Cardiac muscle cell (in vitro differentiated cells and primary cell): Measurements from ENCODE around the gene NPC1. TPM values are rescaled to one million over a fixed set of nuclear protein-coding genes. Genes with fewer than 3 reads are reported as not detected.
A peak's percentile ranks its signal among the peaks of the same experiment; 100 is the strongest.

Experiments used
- DNase-seq, 2 donors: peaks; one replicate each; pipeline versions ENCODE4 v3.0.0 to v3.0.0-alpha.2; 2010 to 2017; ENCODE audit warnings: low read depth in 1 of 2, low spot score in 1 of 2
- H3K27ac ChIP-seq: fragments of 200-600 bp; sonication (generic); 2 replicates; pipeline ENCODE4 v1.5.1; 2016
- H3K27me3 ChIP-seq: fragments of 200-600 bp; sonication (generic); 2 replicates; pipeline ENCODE4 v1.6.0; 2016; ENCODE audit warnings: control low read depth
- H3K36me3 ChIP-seq: fragments of 200-600 bp; sonication (generic); 2 replicates; pipeline ENCODE4 v1.5.1; 2016; ENCODE audit warnings: control low read depth
- H3K4me1 ChIP-seq: fragments of 200-600 bp; sonication (generic); 2 replicates; pipeline ENCODE4 v1.8.1; 2017; ENCODE audit warnings: low read depth, mild to moderate bottlenecking, mixed run types
- H3K4me3 ChIP-seq: fragments of 200-600 bp; sonication (generic); 2 replicates; pipeline ENCODE4 v1.5.1; 2016; ENCODE audit warnings: mild to moderate bottlenecking
- H3K9me3 ChIP-seq: fragments of 200-600 bp; sonication (generic); 2 replicates; pipeline ENCODE4 v1.5.1; 2017; ENCODE audit warnings: low read depth, mild to moderate bottlenecking, control low read depth
- polyA plus RNA-seq: library from polyadenylated mRNA; unstranded; fragments of >200 nt; fragmentation: Nextera tagmentation; extraction: Ambion mirVana; gene quantifications from 2 replicates; pipeline ENCODE4 v1.2.1, GENCODE V29; 2016
- total RNA-seq: library from RNA; depleted of rRNA; stranded (reverse); fragments of >200 nt; gene quantifications from 2 replicates; pipeline ENCODE4 v1.2.3, GENCODE V29; 2016
- TF ChIP-seq, protein P1 (sequence below): IDR thresholded peaks from 2 replicates; pipeline ENCODE4 v1.5.1; 2012; ENCODE audit warnings: low read depth, mild to moderate bottlenecking, low read length

The NPC1 gene
- total and polyA plus RNA-seq, 2 experiments from 2014 or later: 14.1 to 25.9 TPM

DNA sequence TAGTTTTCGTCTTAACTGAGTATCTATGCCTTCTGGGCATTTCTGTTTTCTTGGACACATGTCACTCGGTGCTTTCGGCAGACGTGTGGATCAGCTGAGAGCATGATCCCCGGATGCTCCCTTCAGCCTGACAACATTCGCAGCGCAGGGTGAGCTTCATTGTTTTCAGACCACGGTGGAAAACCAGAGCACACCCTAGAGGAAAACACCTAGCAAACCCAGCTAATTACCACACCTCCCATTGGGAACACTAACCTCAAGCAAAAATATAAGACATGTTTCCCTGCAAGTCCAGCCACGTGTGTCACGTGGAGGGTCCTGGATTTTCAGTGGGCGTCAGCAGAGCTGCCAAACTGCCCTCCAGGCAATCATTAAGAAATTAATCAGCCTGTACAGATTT lies 45.4 kb upstream of the NPC1 start:
- Histone ChIP-seq H3K36me3 (no peaks in the 10 kb centered on the region), H3K4me1 (no peaks in the 10 kb centered on the region), H3K27ac (no peak overlapping the region), H3K9me3 (no peaks in the 10 kb centered on the region), H3K4me3 (no peak overlapping the region), H3K27me3 (no peaks in the 10 kb centered on the region)
- TF ChIP-seq, protein P1, sequence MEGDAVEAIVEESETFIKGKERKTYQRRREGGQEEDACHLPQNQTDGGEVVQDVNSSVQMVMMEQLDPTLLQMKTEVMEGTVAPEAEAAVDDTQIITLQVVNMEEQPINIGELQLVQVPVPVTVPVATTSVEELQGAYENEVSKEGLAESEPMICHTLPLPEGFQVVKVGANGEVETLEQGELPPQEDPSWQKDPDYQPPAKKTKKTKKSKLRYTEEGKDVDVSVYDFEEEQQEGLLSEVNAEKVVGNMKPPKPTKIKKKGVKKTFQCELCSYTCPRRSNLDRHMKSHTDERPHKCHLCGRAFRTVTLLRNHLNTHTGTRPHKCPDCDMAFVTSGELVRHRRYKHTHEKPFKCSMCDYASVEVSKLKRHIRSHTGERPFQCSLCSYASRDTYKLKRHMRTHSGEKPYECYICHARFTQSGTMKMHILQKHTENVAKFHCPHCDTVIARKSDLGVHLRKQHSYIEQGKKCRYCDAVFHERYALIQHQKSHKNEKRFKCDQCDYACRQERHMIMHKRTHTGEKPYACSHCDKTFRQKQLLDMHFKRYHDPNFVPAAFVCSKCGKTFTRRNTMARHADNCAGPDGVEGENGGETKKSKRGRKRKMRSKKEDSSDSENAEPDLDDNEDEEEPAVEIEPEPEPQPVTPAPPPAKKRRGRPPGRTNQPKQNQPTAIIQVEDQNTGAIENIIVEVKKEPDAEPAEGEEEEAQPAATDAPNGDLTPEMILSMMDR: no peak
- DNase-seq: no peak

DNA sequence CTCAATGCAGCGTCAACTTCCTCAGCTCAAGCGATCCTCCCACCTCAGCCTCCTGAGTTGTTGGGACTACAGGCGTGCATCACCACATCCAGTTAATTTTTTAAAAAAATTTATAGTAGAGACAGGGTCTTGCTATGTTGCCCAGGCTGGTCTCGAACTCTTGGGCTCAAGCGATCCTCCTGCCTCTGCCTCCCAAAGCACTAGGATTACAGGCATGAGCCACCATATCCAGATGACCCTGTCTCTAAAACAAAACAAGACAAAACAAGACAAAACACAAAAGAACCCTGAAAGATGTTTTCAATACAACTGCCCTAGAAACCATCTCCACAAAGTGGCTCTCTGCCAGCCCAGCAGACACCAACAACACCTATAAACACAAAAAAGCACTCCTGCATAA lies 45.0 kb upstream of the NPC1 start:
- Histone ChIP-seq H3K4me1 (no peaks in the 10 kb centered on the region), H3K36me3 (no peaks in the 10 kb centered on the region), H3K27ac (no peak overlapping the region), H3K4me3 (no peak overlapping the region), H3K27me3 (no peaks in the 10 kb centered on the region), H3K9me3 (no peaks in the 10 kb centered on the region)
- DNase-seq: no peak
- TF ChIP-seq, protein P1: no peak

DNA sequence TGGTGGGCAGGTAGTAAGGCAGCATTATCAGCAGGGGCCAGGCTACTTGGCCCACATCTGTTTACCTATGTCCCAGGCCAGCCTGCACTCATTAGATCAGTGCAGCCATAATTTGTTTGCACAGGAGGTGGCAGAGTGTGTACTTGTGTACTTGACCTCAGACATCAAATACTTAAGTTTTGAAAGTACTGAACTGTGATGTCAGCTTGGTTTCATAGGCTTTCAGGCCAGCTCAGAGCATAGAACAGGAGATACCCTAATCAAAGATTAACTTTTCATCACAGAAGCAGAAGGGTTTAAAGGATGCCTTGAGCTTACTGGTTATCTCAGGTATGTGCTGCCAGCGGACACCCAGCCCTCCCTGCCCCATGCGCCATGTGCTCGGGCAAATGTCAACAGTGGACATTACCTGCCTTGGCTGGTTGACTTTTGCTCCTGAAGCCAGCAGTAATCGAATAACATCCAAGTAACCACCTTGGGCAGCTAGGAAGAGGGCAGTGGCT lies 43.2 kb upstream of the NPC1 start:
- no peak for DNase-seq
- Histone ChIP-seq H3K27me3 (no peaks in the 10 kb centered on the region), H3K27ac (no peak overlapping the region), H3K4me3 (no peak overlapping the region), H3K36me3 (no peaks in the 10 kb centered on the region), H3K4me1 (no peaks in the 10 kb centered on the region), H3K9me3 (no peaks in the 10 kb centered on the region)
- TF ChIP-seq, protein P1: no peak

DNA sequence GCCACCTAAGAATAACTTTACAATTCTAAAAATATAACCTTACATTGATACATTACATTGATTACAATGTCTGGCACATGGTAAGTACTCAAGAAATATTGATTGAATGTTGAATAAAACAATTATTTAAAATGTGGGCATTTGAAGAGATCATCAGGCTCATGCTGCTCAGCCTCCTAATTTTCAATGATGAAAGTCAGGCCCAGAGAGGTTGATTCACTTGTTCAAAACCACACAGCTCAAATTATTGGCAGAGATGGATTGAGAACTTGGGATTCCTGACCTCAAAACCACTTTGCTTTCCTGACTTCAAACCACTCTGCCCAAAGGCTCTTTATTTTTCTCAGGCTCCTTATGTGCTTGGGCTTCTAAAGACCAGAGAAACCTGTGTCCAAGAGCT lies 41.7 kb upstream of the NPC1 start:
- DNase-seq: no peak
- Histone ChIP-seq H3K27me3 (no peaks in the 10 kb centered on the region), H3K4me3 (no peak overlapping the region), H3K27ac (no peak overlapping the region), H3K9me3 (no peaks in the 10 kb centered on the region), H3K4me1 (no peaks in the 10 kb centered on the region), H3K36me3 (no peaks in the 10 kb centered on the region)
- TF ChIP-seq, protein P1: no peak

DNA sequence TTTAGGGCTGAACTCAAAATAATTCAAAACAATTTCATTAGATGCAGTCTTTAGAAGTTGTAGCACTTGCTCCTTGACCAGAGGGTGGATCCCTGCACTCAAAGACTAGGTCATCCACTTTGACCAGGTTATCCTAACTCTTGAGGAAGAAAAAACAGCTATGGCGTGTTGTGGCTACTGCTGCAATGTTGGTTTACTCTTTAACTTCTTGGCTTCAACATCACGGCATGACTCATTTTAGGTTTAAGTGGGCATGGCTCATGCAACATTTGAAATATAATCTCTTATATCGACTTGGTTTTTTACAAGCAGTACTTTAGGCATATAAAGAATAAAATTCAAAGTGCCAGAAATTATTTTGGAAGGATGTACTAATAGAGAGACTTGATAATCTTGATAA lies 41.0 kb upstream of the NPC1 start:
- TF ChIP-seq, protein P1: no peak
- Histone ChIP-seq H3K9me3 (no peaks in the 10 kb centered on the region), H3K4me3 (no peak overlapping the region), H3K36me3 (no peaks in the 10 kb centered on the region), H3K27me3 (no peaks in the 10 kb centered on the region), H3K27ac (no peak overlapping the region), H3K4me1 (no peaks in the 10 kb centered on the region)
- peak in 1 of 2 donors; percentile 76 for DNase-seq
